ENCODE data around the gene C9orf152. TPM values are rescaled to one million over a fixed set of nuclear protein-coding genes. Genes with fewer than 3 reads are reported as not detected.

C9orf152 gene
- polyA plus RNA-seq, 1 donor from 2014 or later: not detected

- Histone ChIP-seq H3F3A (ENCODE audit: insufficient read depth, low read length, poor library complexity, severe bottlenecking) (no peaks in the 10 kb centered on the region), H3K4me3 (ENCODE audit: low read length) (peak overlapping the region; percentile 96), H3K27ac (ENCODE audit: low read length) (no peak overlapping the region), H3K9me2 (ENCODE audit: insufficient read depth, low read length) (no peaks in the 10 kb centered on the region), H3K36me3 (ENCODE audit: insufficient read depth, low read length) (no peaks in the 10 kb centered on the region), H4K20me1 (ENCODE audit: insufficient read depth) (no peaks in the 10 kb centered on the region), H3K9ac (ENCODE audit: low read length) (peak overlapping the region; percentile 83), H2AFZ (ENCODE audit: low read depth, low read length) (peak overlapping the region; percentile 16), H3K4me2 (ENCODE audit: low read length) (peak overlapping the region; percentile 89), H3K79me2 (replicated peaks; ENCODE audit: insufficient read depth, low read length) (peaks cover 32% of the 10 kb centered on the region), H3K9me3 (ENCODE audit: low read length) (no peaks in the 10 kb centered on the region), H3K27me3 (ENCODE audit: insufficient read depth, low read depth, low read length) (peaks cover 2% of the 10 kb centered on the region)
- TF ChIP-seq MXI1 (conservative IDR thresholded peaks at IDR 0.05; ENCODE audit: poor library complexity, severe bottlenecking) (no peak), POLR2AphosphoS5 (IDR thresholded peaks at IDR 0.05) (no peak), TAF1 (IDR thresholded peaks at IDR 0.05; ENCODE audit: low read depth) (no peak), RAD21 (conservative IDR thresholded peaks at IDR 0.05) (no peak), EP300 (conservative IDR thresholded peaks at IDR 0.05; ENCODE audit: poor library complexity, severe bottlenecking) (no peak), CTCF (IDR thresholded peaks at IDR 0.05; ENCODE audit: poor library complexity, severe bottlenecking) (no peak), REST (IDR thresholded peaks at IDR 0.05; ENCODE audit: borderline replicate concordance) (no peak), SMC3 (conservative IDR thresholded peaks at IDR 0.05; ENCODE audit: poor library complexity) (no peak), EZH2 (IDR thresholded peaks at IDR 0.05; ENCODE audit: borderline replicate concordance, insufficient read depth, low read length, poor library complexity, severe bottlenecking) (no peak)
These were observed 47.1 kb upstream of the C9orf152 start for GRCh38 chr9:110255034-110255462.

GRCh38 chr9:110254500-110254899 is 46.5 kb upstream of the C9orf152 start:
- Histone ChIP-seq H3K9me3 (ENCODE audit: low read length) (no peaks in the 10 kb centered on the region), H3K9me2 (ENCODE audit: insufficient read depth, low read length) (no peaks in the 10 kb centered on the region), H3K36me3 (ENCODE audit: insufficient read depth, low read length) (no peaks in the 10 kb centered on the region), H3K79me2 (replicated peaks; ENCODE audit: insufficient read depth, low read length) (peaks cover 32% of the 10 kb centered on the region), H2AFZ (ENCODE audit: low read depth, low read length) (peak overlapping the region; percentile 16), H3K27ac (ENCODE audit: low read length) (no peak overlapping the region), H3K9ac (ENCODE audit: low read length) (peak overlapping the region; percentile 83), H3K4me2 (ENCODE audit: low read length) (peak overlapping the region; percentile 89), H4K20me1 (ENCODE audit: insufficient read depth) (no peaks in the 10 kb centered on the region), H3F3A (ENCODE audit: insufficient read depth, low read length, poor library complexity, severe bottlenecking) (no peaks in the 10 kb centered on the region), H3K4me3 (ENCODE audit: low read length) (peak overlapping the region; percentile 96), H3K27me3 (ENCODE audit: insufficient read depth, low read depth, low read length) (peaks cover 2% of the 10 kb centered on the region)
- no peak for TF ChIP-seq CTCF (IDR thresholded peaks at IDR 0.05; ENCODE audit: poor library complexity, severe bottlenecking)
- TF ChIP-seq TAF1 (IDR thresholded peaks at IDR 0.05; ENCODE audit: low read depth): no peak
- TF ChIP-seq EP300 (conservative IDR thresholded peaks at IDR 0.05; ENCODE audit: poor library complexity, severe bottlenecking): no peak
- no peak for TF ChIP-seq RAD21 (conservative IDR thresholded peaks at IDR 0.05)
- no peak for TF ChIP-seq SMC3 (conservative IDR thresholded peaks at IDR 0.05; ENCODE audit: poor library complexity)
- TF ChIP-seq POLR2AphosphoS5 (IDR thresholded peaks at IDR 0.05): no peak
- no peak for TF ChIP-seq EZH2 (IDR thresholded peaks at IDR 0.05; ENCODE audit: borderline replicate concordance, insufficient read depth, low read length, poor library complexity, severe bottlenecking)
- TF ChIP-seq MXI1 (conservative IDR thresholded peaks at IDR 0.05; ENCODE audit: poor library complexity, severe bottlenecking): no peak
- no peak for TF ChIP-seq REST (IDR thresholded peaks at IDR 0.05; ENCODE audit: borderline replicate concordance)
